HG03060 (cell line): ENCODE measurements around the gene TMEM231.
"Not testable (repeated sequence)": the region's sequence is repeated elsewhere in the genome, so short reads cannot be mapped to it uniquely, and the experiment has no call there.

Experiments used
- ATAC-seq: cut with Tn5 transposase; IDR thresholded peaks from one replicate; pipeline ENCODE4 v1.9.1; 2021; ENCODE audit warnings: low read depth, moderate number of reproducible peaks; ENCODE audit not compliant: unreplicated experiment

TMEM231 gene

DNA sequence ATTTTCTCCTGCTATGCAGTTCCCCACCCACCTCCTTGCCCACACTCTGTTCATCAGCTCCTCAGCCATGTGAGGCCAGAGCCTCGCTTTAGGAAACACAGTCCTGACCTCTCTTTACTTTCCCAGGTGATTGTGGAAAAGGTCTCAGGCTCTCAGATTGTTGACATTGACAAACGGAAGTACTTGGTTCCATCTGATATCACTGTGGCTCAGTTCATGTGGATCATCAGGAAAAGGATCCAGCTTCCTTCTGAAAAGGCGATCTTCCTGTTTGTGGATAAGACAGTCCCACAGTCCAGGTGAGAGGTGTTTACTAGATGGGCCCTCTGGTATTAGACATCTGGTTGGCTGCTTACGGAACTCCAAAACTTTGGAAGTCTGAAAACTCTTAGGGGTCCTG, 11.9 kb upstream of the TMEM231 start:
- no peak for ATAC-seq

DNA sequence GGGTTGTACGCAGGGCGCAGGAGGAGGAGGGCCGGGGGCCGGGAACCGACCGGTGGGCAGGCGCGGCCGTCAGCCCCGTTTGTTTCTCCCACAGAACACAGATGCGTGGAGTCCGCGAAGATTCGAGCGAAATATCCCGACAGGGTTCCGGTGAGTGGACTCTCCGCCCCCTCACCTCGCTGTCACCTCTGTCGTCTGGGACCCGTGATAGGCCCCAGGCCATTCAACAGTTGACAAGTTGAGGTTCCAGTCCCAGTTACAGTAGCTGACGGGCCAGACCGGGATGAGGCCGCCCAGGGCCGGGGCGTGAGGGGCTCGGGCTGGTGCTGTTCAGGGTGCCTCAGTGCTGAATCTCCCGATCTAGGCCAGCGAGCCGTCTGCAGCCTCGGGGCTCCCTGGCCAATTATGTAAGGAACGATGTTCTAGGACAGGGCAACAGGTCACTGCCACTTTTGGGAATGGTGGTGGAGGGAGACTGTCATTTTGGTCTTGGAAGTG, 10.8 kb upstream of the TMEM231 start:
- ATAC-seq = no peak

DNA sequence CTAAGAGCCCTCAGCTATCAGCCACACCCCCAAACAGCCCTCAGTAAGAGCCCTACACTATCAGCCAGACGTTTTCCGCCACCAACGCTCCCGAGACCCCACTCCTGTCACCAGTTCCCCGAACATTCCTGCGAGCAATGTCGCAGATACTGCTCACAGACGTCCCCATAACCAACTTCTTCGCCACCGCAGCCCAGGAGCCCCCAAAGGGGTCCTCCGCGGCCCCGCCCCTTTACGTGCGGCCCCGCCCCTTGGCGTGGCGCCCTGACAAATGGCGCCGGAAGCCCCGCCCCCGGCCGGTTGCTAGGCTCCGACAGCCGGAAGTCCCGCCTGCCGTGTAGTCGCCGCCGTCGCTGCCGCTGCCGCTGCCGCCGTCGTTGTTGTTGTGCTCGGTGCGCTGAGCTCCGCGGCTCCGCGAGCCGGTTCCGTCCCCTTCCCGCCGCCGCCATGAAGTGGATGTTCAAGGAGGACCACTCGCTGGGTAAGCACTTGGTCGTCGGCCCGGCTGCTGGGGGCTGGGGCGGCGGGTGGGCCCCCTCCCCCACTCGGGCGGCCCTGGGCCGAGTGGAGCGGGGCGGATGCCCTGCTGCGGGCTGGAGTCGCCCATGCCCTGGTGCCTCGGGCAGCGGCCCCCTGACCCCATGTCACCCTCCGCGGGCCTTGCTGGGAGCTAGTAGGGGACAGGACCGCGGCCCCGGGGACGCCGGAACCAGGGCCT, 10.1 kb upstream of the TMEM231 start, which contains the start of gene GABARAPL2:
GABARAPL2 (plus strand) TSS at position 340 of the 718 bp plus-strand sequence; CDS start at position 448, 108 bp downstream.
- ATAC-seq = no peak

DNA sequence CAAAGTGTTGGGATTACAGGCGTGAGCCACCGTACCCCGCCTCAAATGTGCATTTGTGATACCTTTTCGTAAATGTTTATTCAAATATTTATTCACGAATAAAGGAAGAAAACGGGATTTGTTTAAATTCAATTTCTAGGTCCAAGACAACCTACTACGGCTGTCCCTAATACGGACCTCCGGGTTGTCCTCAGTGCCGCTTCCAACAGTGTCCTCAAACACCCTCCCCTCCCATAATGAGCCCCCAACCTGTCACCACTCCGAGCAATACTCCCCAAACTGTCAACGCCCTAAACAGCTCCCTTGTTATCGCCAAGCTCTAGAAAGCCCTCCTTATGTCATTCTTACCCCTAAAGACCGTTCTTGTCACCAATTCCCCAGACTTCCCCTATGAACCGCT, 9.6 kb upstream of the TMEM231 start:
- no peak for ATAC-seq

DNA sequence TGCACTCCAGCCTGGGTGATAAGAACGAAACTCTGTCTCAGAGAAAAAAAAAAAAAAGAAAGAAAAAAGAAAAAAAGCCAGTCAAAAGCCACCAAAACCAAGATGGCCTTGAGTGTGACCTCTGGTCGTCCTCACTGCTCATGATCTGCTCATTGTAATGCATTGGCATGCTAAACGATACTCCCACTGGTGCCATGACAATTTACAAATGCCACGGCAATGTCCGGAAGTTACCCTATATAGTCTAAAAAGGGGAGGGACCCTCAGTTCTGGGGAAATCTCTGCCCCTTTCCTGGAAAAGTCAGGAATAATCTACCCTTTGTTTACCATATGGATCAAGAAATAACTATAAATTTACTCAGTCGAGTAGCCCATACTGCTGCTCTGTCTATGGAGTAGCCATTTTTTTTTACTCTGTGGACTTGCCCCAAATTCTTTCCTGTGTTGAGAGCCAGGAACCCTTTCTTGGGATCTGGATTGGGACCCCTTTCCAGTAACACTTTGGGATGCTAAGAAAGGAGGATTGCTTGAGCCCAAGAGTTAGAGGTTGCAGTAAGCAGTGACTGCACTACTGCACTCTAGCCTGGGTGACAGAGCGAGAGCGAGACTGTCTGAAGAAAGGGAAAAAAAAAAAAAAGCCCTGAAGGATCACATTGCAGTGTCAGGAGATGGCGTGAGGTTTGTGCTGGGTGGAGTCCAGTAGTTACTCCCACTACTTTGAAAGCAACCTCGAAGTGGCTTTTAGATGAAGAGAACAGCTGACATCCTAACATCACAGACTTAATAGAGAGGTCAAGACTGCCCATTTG, 3.7 kb upstream of the TMEM231 start:
- ATAC-seq = no peak

DNA sequence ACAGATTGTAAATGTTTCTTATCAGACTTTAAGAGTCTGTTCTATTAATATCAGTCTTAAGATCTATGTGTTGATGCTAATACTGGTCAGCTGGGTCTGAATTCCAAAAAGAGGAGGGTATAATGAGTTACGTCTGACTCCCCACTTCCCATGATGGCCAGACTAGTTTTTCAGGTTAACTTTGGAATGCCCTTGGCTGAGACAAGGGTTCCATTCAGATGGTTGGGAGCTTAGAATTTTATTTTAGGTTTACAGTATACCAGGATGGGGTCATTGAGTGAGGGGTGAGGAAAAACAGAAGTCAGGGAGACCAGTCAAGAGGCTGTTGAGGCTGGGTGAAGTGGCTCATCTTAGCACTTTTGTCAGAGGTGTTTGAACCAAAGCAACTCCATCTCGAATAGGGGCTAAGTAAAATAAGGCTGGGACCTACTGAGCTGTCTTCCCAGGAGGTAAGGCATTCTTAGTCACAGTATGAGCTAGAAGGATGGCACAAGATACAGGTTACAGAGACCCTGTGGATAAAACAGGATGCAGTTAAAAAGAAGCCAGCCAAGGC, 2.9 kb upstream of the TMEM231 start:
- ATAC-seq = no peak

DNA sequence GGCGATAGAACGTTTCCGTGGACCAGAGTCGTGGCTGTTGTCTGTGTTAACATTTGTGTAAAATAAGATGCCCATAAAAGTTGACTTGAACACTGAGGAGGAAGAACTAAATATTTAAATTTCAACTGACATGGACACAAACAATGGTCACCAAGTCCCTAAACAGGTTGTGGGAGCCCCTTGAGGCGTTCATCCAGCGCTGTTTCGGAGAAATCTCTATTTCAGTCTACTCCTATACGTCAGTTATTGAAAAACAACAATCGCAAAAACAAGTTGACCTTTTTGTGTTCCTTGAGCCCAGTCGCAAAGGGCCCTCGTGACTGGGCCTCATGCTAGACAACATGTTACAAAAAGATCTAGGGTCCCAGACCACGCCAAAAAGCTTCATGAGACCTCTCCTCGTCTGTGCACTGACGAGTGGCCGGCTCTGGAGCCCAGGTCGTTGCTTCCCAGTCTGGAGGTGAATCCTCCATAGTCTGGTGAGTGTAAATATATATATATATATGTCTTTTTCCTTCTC, 439 bp upstream of the TMEM231 start:
- no peak for ATAC-seq

DNA sequence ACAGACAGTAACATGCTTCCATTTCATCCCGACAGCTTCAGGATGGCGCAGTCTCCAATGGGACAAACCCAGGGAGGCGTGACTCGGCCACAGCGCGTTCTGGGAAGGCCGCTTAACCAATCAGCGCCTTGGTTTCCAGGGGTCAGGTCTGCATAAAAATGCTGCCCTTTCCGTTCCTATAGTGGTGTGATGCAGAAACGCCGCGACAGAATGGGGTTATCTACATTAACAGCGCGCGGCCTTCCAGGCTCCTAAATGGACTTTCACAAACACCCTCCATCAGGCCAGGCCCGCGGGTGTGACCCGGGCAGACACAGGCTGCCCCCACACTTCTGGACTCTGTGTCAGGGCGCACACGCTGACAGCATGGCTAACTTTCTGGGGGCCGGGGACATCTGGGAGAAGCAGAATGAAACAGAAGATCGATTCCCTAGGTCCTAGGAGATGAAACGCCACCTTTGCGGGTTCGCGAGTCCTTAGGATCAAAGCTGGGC, 792 bp downstream of the TMEM231 start:
- ATAC-seq = no peak

DNA sequence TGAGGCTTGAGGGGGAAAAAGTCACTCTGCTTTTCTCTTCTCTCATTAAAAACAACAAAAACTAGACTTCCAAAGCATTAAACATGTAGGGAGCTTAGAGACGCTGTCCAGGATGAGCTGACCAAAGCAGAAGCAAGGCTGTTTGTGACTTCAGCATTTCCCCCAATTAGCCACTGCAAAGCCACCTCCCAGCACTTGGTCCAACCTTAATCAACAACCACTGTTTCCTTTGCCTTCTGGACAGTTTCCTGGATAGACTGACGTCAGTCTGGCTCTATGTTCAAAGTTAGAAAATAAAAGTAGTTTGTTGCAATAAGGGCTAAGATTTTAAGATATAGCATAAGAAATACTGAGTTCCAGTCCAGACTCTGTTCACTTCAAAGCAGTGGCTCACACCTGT, 3.1 kb downstream of the TMEM231 start:
- ATAC-seq = no peak

DNA sequence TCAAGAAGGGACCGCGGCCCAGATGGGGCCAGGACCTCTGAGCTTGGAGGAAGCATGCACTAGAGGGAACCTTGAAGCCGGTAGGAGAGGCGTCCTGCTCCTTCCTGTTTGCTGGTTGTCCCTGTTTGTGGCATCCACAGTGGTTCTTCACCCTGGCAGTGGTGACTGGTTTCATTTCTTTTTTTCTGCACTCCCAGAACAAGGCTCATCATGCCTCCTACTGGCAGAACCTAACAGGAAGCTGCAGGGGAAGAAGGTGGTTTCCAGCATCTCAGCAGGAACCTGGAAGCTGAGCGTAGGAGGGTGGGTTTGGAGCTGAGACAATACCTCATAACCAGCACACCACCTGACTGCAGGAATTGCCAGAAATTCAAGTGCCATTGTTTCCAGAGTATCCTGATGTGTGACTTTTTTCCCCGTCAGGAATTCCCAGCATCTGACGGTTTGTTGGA, 5.8 kb downstream of the TMEM231 start:
- ATAC-seq = peak; percentile 72

DNA sequence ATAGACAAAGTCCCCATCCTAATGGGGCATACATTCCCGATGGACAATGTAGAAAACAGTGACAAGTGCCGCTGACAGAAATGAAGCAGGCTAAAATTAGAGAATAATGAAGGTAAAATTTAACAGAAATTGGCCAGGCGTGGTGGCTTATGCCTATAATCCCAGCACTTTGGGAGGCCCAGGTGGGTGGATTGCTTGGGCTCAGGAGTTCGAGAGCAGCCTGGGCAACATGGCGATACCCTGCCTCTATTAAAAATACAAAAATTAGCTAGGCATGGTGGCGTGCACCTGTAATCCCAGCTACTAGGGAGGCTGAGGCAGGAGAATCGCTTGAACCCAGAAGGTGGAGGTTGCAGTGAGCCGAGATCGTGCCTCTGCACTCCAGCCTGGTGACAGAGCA, 7.6 kb downstream of the TMEM231 start:
- ATAC-seq = not testable (repeated sequence)

DNA sequence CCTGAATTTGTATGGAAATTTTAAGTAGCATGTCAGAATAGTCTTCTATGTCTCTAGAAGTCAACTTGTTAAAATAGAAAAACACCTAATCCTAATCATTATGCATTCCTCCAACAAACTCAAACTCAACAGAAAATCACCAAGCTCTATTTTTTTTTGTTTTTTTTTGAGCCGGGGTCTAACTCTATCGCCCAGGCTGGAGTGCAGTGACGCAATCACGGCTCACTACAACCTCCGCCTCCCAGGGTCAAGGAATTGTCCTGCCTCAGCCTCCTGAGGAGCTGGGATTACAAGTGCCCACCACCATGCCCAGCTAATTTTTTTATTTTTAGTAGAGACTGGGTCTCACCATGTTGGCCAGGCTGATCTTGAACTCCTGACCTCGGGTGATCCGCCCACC, 9.8 kb downstream of the TMEM231 start:
- ATAC-seq = no peak

DNA sequence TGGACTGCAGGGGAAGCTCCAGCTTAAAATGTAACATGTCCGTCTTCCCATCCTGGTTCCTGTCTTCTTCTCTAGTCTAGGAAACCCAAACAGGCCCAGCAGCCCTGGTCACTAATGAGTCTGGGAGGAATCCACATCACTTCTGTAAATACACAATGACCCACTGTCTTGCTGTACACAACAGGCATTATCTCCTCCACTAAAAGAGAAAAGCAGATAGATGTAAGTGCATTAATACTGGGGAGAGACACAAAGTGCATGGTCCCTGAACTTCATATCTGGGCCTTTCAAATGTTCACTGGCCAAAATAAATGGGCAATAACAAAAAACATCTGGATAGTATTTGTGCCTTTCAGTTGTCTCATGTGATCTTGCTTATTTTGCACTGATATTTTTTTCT, 10.2 kb downstream of the TMEM231 start:
- not testable (repeated sequence) for ATAC-seq

DNA sequence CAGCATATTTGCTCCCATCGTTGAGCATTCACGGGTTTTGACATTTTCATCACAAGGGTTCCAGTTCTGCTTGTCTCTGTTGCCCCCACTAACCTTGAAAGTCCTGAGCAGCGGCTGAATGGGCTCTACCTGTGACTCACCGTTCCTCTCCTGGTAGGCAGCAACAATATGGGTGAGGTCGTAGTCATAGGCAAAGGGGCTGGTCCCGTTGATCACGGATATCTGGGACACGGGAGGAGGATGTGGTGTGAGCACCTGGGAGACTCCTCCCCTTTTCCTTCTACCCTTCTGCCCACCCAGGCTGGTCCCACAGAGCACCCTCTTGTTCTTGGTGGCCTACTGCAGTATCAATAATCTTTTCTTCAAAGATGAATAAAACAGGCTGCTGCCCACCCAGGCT, 13.6 kb downstream of the TMEM231 start:
- not testable (repeated sequence) for ATAC-seq

DNA sequence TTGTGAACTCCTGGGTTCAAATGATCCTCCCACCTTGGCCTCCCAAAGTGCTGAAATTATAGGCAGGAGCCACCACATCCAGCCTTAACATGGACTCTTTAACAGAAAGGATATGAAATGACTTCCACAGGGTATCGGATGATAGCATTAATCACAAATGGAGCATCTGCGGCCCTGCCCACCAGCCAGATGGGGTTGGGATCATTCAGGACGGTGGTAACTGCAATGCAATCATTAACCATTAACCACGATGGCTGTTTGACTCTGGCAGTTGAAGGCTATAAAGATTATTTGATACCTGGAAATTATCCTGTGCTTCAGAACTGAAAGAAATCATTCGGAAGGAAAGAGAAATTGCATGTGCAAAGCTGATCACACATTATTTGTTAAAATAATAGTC, 14.8 kb downstream of the TMEM231 start:
- ATAC-seq = no peak

DNA sequence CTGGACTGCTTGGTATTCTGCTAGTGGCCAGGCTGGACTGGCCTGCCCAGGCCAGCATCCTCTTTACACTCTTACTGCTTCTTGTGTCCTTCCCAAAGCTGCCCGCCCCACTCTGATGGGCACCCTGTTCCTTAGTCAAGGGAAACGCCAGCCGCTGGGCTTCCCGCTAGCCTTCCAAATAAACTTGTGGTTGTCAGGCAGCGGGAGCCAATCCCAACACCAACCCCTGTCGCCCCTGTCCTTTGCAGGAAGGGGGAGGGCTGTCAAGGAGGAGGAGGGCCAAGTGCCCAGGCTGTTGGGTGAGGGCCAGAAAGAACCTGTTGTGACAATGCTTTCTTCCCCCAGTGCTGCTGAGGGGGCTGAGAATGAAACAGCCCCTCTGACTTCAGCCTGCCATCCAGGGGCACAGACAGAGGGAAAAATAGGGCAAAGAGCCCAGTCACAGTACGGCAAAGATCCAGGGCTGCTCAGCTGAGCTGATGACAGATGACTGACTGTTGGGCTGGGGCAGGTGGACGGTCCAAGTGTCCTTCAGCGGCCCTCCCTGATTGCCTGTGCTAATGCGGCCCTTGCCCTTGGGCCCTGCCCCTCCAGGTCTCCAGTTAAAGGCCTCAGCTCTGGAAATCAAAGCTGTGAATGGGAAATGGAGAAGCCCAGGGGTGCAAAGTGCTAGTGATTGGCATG, 17.0 kb downstream of the TMEM231 start:
- ATAC-seq = not testable (repeated sequence)

DNA sequence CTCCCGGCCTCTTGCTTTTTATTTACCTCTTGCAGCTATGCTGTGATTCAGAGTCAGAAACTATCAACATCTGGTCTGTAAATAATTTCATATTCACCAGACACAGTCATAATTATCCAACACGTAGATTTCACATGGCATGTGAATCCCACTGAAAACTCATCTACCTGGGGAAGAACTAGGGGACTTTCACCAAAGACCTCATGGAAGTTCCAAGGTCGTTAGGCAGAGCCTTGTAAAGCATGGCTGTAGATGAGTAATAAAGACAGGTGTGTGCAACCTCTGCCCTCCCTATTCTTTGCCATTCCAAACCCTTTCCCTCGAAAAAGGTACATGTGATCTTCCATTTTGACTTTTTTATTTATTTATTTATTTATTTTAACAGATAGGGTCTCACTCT, 18.3 kb downstream of the TMEM231 start:
- no peak for ATAC-seq

DNA sequence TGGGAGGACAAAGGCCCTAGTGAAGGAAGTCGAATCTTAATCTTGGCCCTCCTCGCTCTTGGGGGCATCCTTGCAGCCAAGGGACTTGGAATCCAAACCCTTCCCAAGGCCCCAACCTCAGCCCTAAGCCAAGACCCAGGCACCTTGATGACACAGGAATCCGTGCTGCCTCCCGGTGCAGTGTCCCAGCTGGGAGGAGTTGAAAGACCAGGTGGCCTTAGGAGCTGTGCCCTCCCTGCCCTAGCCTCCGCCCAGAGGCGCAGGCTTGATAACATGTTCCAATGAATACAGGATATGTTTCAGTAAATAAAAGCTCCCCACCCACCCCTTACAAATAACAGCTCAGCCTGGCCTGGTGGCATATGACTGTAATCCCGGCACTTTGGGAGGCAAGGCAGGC, 20.2 kb downstream of the TMEM231 start, which contains the start of gene CHST5:
CHST5 (minus strand) TSS at position 208 of the 400 bp plus-strand sequence. CDS start 5,724 bp downstream, outside the sequence.
- no peak for ATAC-seq

DNA sequence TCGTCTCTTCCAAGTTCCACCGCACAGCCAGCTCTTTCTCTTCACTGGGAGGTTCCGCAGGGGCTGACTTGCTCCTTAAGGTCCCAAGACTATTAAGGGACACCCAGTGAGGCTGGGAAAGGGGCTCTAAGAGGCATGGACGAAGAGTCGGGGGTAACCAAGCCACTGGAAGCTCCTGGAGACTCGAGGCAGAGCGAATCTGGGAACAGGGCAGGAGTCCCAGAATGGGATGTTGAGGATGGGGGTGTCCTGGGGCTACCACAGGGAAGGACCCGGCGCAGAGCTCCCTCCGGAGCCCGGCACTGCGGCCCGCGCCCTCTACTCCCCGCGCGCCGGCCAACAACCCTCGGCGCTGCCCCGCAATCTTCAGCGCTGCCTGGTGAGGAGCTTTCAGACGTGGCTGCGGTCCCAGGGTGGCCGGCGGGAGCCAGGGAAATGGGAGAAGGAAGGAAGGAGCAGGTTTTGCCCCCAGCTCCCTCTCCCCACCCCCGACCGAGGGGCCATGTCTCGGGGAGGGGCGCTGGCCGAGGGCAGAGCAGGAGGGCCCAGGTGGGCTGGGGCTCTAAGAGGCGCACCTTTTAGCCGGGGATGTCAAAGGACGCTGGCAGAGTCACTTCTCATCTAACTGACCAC, 20.7 kb downstream of the TMEM231 start:
- no peak for ATAC-seq
